ENCODE data around the gene BEGAIN.

The BEGAIN gene

GRCh38 chr14:100587086-100587762 is at the start of gene BEGAIN:
BEGAIN (minus strand) TSS chr14:100587417; CDS start chr14:100587290, 127 bp downstream.
- no peak for DNase-seq

GRCh38 chr14:100636559-100636958 is 49.3 kb upstream of the BEGAIN start:
- no peak for DNase-seq

GRCh38 chr14:100634026-100634425 is 46.8 kb upstream of the BEGAIN start:
- no peak for DNase-seq

GRCh38 chr14:100633406-100633805 is 46.2 kb upstream of the BEGAIN start:
- no peak for DNase-seq

- peak in 49 of 56 donors; percentile 14 to 84 (median 54) for DNase-seq
Observed at GRCh38 chr14:100629696-100630095, 42.5 kb upstream of the BEGAIN start.

GRCh38 chr14:100629098-100629497 is 41.9 kb upstream of the BEGAIN start:
- DNase-seq: peak in 6 of 56 donors; percentile 21 to 39 (median 28)

GRCh38 chr14:100628225-100628624 is 41.0 kb upstream of the BEGAIN start:
- DNase-seq: no peak

GRCh38 chr14:100626614-100627013 is 39.4 kb upstream of the BEGAIN start:
- DNase-seq: no peak

GRCh38 chr14:100623961-100624360 is 36.7 kb upstream of the BEGAIN start:
- no peak for DNase-seq

GRCh38 chr14:100623557-100623956 is 36.3 kb upstream of the BEGAIN start:
- no peak for DNase-seq

- DNase-seq: no peak
Observed at GRCh38 chr14:100622708-100623485, 35.7 kb upstream of the BEGAIN start.

GRCh38 chr14:100622224-100622623 is 35.0 kb upstream of the BEGAIN start:
- DNase-seq: no peak

GRCh38 chr14:100621806-100622205 is 34.6 kb upstream of the BEGAIN start:
- no peak for DNase-seq

- DNase-seq: no peak
Observed at GRCh38 chr14:100620255-100621100, 33.3 kb upstream of the BEGAIN start.

- no peak for DNase-seq
Observed at GRCh38 chr14:100619396-100620254, 32.4 kb upstream of the BEGAIN start.

- no peak for DNase-seq
Observed at GRCh38 chr14:100618763-100619320, 31.6 kb upstream of the BEGAIN start.

GRCh38 chr14:100618318-100618693 is 31.1 kb upstream of the BEGAIN start:
- peak in 41 of 56 donors; percentile 29 to 85 (median 62) for DNase-seq

GRCh38 chr14:100617410-100618317 is 30.4 kb upstream of the BEGAIN start:
- DNase-seq: peak in 51 of 56 donors; percentile 26 to 87 (median 66)

GRCh38 chr14:100616854-100617409 is 29.7 kb upstream of the BEGAIN start:
- no peak for DNase-seq

All from amygdala (tissue), 56 donors.